ENCODE data around the gene IFNL4.

GRCh38 chr19:39293394-39293793 lies 44.7 kb upstream of the IFNL4 start:
- TF ChIP-seq CTCF (IDR thresholded peaks at IDR 0.05) (no peak), POLR2A (IDR thresholded peaks at IDR 0.05) (no peak)
